Tibial artery (tissue), 4 donors: ENCODE measurements around the gene SAMD8.
A peak's percentile ranks its signal among the peaks of the same experiment; 100 is the strongest.
"Not testable (repeated sequence)": the region's sequence is repeated elsewhere in the genome, so short reads cannot be mapped to it uniquely, and the experiment has no call there.

Source experiments
- DNase-seq, 2 donors: peaks; one replicate each; pipeline ENCODE4 v3.0.0-alpha.2; 2019
- H3K27ac ChIP-seq, 2 donors: fragments of 200-600 bp; sonication (generic) in 1 of 2; 1 replicate in 1 of 2; 2 replicates in 1 of 2; pipeline ENCODE4 v1.5.1; 2018 to 2019; ENCODE audit warnings: mild to moderate bottlenecking in 1 of 2
- H3K27me3 ChIP-seq, 2 donors: fragments of 200-600 bp; sonication (generic) in 1 of 2; one replicate each; pipeline versions ENCODE4 v1.5.1 to v1.6.0; 2016 to 2019
- H3K36me3 ChIP-seq, 3 donors: fragments of 200-600 bp; sonication (generic) in 2 of 3; one replicate each; pipeline ENCODE4 v1.5.1; 2016 to 2019; ENCODE audit warnings: mild to moderate bottlenecking in 2 of 3
- H3K4me1 ChIP-seq, 4 donors: fragments of 200-600 bp; sonication (generic) in 2 of 4; 1 replicate in 3 of 4; 2 replicates in 1 of 4; pipeline ENCODE4 v1.5.1; 2016 to 2019
- H3K4me3 ChIP-seq, 2 donors: fragments of 200-600 bp; sonication (generic) in 1 of 2; 1 replicate in 1 of 2; 2 replicates in 1 of 2; pipeline ENCODE4 v1.5.1; 2018 to 2019; ENCODE audit warnings: mild to moderate bottlenecking in 2 of 2
- H3K9me3 ChIP-seq, 3 donors: fragments of 200-600 bp; sonication (generic) in 1 of 3; one replicate each; pipeline ENCODE4 v1.5.1; 2016 to 2019
- CTCF ChIP-seq, 2 experiments: fragments of 200-600 bp in 1 of 2; fragments of 450-650 bp in 1 of 2; IDR thresholded peaks; one replicate each; pipeline ENCODE4 v1.5.1; 2017 to 2019; ENCODE audit warnings: antibody characterized with exemption in 2 of 2, mild to moderate bottlenecking in 1 of 2, moderate library complexity in 1 of 2
- intact Hi-C: fragments of 100-400 bp; cut with DNase I; formaldehyde crosslinking; loops from one replicate; pipeline ENCODE4 v1.15.0; 2023; ENCODE audit warnings: low total_unique reads

The SAMD8 gene

GRCh38 chr10:75105576-75106197 is 5.8 kb upstream of the SAMD8 start:
- Histone ChIP-seq H3K27ac (no peak overlapping the region), H3K4me1 (peaks cover 0 to 5% (median 2%) of the 10 kb centered on the region in 4 donors), H3K36me3 (no peaks in the 10 kb centered on the region), H3K27me3 (no peaks in the 10 kb centered on the region), H3K4me3 (no peak overlapping the region), H3K9me3 (no peaks in the 10 kb centered on the region)
- intact Hi-C loops: loop anchor here (10.0 kb wide), 1 partner anchor 281 kb away; the partner anchor contains the start of gene KAT6B
- no peak for TF ChIP-seq CTCF (IDR thresholded peaks at IDR 0.05)
- DNase-seq: peak in 1 of 2 donors; percentile 48

- Histone ChIP-seq H3K9me3 (no peaks in the 10 kb centered on the region), H3K4me3 (no peak overlapping the region), H3K27ac (no peak overlapping the region), H3K4me1 (peaks cover 0 to 8% (median 4%) of the 10 kb centered on the region in 4 donors), H3K36me3 (no peaks in the 10 kb centered on the region), H3K27me3 (no peaks in the 10 kb centered on the region)
- intact Hi-C loops: loop anchor here (10.0 kb wide), 1 partner anchor 281 kb away; the partner anchor contains the start of gene KAT6B
- peak in 1 of 2 donors; percentile 31 for DNase-seq
- TF ChIP-seq CTCF (IDR thresholded peaks at IDR 0.05): no peak
Observed at GRCh38 chr10:75106242-75106641, 5.2 kb upstream of the SAMD8 start.

GRCh38 chr10:75106891-75107290 is 4.6 kb upstream of the SAMD8 start:
- H3K27ac ChIP-seq, H3K27me3 ChIP-seq, H3K4me3 ChIP-seq, H3K4me1 ChIP-seq, H3K9me3 ChIP-seq, H3K36me3 ChIP-seq: not testable (repeated sequence)
- intact Hi-C loops: loop anchor here (10.0 kb wide), 1 partner anchor 282 kb away; the partner anchor contains the start of gene KAT6B
- DNase-seq: peak in 1 of 2 donors; percentile 33

GRCh38 chr10:75107756-75108683 is 3.4 kb upstream of the SAMD8 start:
- intact Hi-C loops: loop anchor here (10.0 kb wide), 1 partner anchor 283 kb away; the partner anchor contains the start of gene KAT6B
- Histone ChIP-seq H3K36me3 (no peaks in the 10 kb centered on the region), H3K27ac (no peak overlapping the region), H3K9me3 (no peaks in the 10 kb centered on the region), H3K4me1 (peaks cover 0 to 15% (median 9%) of the 10 kb centered on the region in 4 donors), H3K27me3 (no peaks in the 10 kb centered on the region), H3K4me3 (no peak overlapping the region)
- TF ChIP-seq CTCF (IDR thresholded peaks at IDR 0.05): no peak
- DNase-seq: peak in 1 of 2 donors; percentile 57

GRCh38 chr10:75108684-75109458 is 2.6 kb upstream of the SAMD8 start:
- Histone ChIP-seq H3K27ac (no peak overlapping the region), H3K4me3 (no peak overlapping the region), H3K4me1 (peaks cover 0 to 24% (median 14%) of the 10 kb centered on the region in 4 donors), H3K27me3 (no peaks in the 10 kb centered on the region), H3K36me3 (no peaks in the 10 kb centered on the region), H3K9me3 (no peaks in the 10 kb centered on the region)
- TF ChIP-seq CTCF (IDR thresholded peaks at IDR 0.05): peak in 1 of 2 experiments; percentile 11
- DNase-seq: peak in 1 of 2 donors; percentile 59
- intact Hi-C loops: loop anchor here (10.0 kb wide), 1 partner anchor 284 kb away; the partner anchor contains the start of gene KAT6B
